NCI-H1694 treated with DMSO at 0.1 percent for 48 hours (cell line): ENCODE results near the gene TRMT112.

Experiments used
- DNase-seq: peaks from one replicate; lab custom pipeline; 2025; lab: John Stamatoyannopoulos, UW

TRMT112 gene

GRCh38 chr11:64351136-64351631 is 33.8 kb upstream of the TRMT112 start:
- no peak for DNase-seq

GRCh38 chr11:64349404-64349803 is 32.0 kb upstream of the TRMT112 start:
- DNase-seq = no peak

- no peak for DNase-seq
These were observed 31.6 kb upstream of the TRMT112 start for GRCh38 chr11:64349025-64349387.

GRCh38 chr11:64348383-64349024 is 31.1 kb upstream of the TRMT112 start:
- DNase-seq = no peak

- no peak for DNase-seq
These were observed 30.0 kb upstream of the TRMT112 start for GRCh38 chr11:64347193-64347867.

GRCh38 chr11:64344787-64345186 is 27.4 kb upstream of the TRMT112 start:
- no peak for DNase-seq

- no peak for DNase-seq
These were observed 26.6 kb upstream of the TRMT112 start for GRCh38 chr11:64343767-64344559.

GRCh38 chr11:64342869-64343745 is 25.7 kb upstream of the TRMT112 start:
- no peak for DNase-seq

GRCh38 chr11:64341851-64342791 is 24.8 kb upstream of the TRMT112 start:
- DNase-seq = peak; percentile 36

GRCh38 chr11:64341429-64341828 is 24.1 kb upstream of the TRMT112 start:
- no peak for DNase-seq

GRCh38 chr11:64340671-64341335 is 23.4 kb upstream of the TRMT112 start:
- no peak for DNase-seq

GRCh38 chr11:64339754-64340408 is 22.5 kb upstream of the TRMT112 start, which contains the start of gene CCDC88B:
Gene CCDC88B, plus strand, starts transcription at chr11:64340204. Its CDS starts 63 bp downstream, at chr11:64340267.
- no peak for DNase-seq

- no peak for DNase-seq
These were observed 21.9 kb upstream of the TRMT112 start for GRCh38 chr11:64339286-64339685.

GRCh38 chr11:64338716-64339115 is 21.4 kb upstream of the TRMT112 start:
- no peak for DNase-seq

GRCh38 chr11:64337538-64338249 is 20.3 kb upstream of the TRMT112 start:
- no peak for DNase-seq

GRCh38 chr11:64334764-64335735 is 17.7 kb upstream of the TRMT112 start:
- DNase-seq = peak; percentile 95

GRCh38 chr11:64333556-64333955 is 16.2 kb upstream of the TRMT112 start:
- no peak for DNase-seq
